CD4-positive, alpha-beta T cell treated with Interleukin-21 for 1 hour (primary cell): ENCODE results near the gene RAB33B.

Source experiments
- DNase-seq: peaks from one replicate; pipeline ENCODE4 v3.0.0-alpha.2; 2020

The RAB33B gene

GRCh38 chr4:139511320-139511719 is 57.4 kb downstream of the RAB33B start:
- no peak for DNase-seq

GRCh38 chr4:139514382-139515059 is 60.6 kb downstream of the RAB33B start:
- no peak for DNase-seq

- no peak for DNase-seq
Observed at GRCh38 chr4:139515531-139515958, 61.6 kb downstream of the RAB33B start.

- DNase-seq: no peak
Observed at GRCh38 chr4:139521754-139522401, 68.0 kb downstream of the RAB33B start.

- no peak for DNase-seq
Observed at GRCh38 chr4:139522457-139522856, 68.5 kb downstream of the RAB33B start.

- DNase-seq: no peak
Observed at GRCh38 chr4:139523076-139523475, 69.2 kb downstream of the RAB33B start.

- no peak for DNase-seq
Observed at GRCh38 chr4:139524062-139524631, 70.2 kb downstream of the RAB33B start.

GRCh38 chr4:139525414-139525813 is 71.5 kb downstream of the RAB33B start:
- no peak for DNase-seq
